HG03460 (cell line): ENCODE data around the gene SNAPC5.

Experiments used
- ATAC-seq: cut with Tn5 transposase; IDR thresholded peaks from one replicate; pipeline ENCODE4 v1.9.1; 2021; ENCODE audit not compliant: unreplicated experiment

Gene SNAPC5

GRCh38 chr15:66459818-66460615 is 37.5 kb downstream of the SNAPC5 start:
- ATAC-seq = no peak

- no peak for ATAC-seq
Measured at GRCh38 chr15:66456211-66456610, 41.4 kb downstream of the SNAPC5 start.

- no peak for ATAC-seq
Measured at GRCh38 chr15:66454143-66454542, 43.4 kb downstream of the SNAPC5 start.

- no peak for ATAC-seq
Measured at GRCh38 chr15:66452971-66453580, 44.5 kb downstream of the SNAPC5 start.

GRCh38 chr15:66452420-66452819 is 45.1 kb downstream of the SNAPC5 start:
- no peak for ATAC-seq
